HK-2 (cell line): Measurements from ENCODE around the gene CTNS.

Experiments used
- DNase-seq: peaks from one replicate; pipeline ENCODE4 v3.0.0-alpha.2; 2018; ENCODE audit not compliant: unreplicated experiment

Gene CTNS

GRCh38 chr17:3658784-3659449, 22.4 kb downstream of the CTNS start:
- no peak for DNase-seq

- DNase-seq = peak; percentile 80
Observed at GRCh38 chr17:3659541-3660111, 23.1 kb downstream of the CTNS start.

- DNase-seq = no peak
Observed at GRCh38 chr17:3660311-3660891, 23.8 kb downstream of the CTNS start.

DNA sequence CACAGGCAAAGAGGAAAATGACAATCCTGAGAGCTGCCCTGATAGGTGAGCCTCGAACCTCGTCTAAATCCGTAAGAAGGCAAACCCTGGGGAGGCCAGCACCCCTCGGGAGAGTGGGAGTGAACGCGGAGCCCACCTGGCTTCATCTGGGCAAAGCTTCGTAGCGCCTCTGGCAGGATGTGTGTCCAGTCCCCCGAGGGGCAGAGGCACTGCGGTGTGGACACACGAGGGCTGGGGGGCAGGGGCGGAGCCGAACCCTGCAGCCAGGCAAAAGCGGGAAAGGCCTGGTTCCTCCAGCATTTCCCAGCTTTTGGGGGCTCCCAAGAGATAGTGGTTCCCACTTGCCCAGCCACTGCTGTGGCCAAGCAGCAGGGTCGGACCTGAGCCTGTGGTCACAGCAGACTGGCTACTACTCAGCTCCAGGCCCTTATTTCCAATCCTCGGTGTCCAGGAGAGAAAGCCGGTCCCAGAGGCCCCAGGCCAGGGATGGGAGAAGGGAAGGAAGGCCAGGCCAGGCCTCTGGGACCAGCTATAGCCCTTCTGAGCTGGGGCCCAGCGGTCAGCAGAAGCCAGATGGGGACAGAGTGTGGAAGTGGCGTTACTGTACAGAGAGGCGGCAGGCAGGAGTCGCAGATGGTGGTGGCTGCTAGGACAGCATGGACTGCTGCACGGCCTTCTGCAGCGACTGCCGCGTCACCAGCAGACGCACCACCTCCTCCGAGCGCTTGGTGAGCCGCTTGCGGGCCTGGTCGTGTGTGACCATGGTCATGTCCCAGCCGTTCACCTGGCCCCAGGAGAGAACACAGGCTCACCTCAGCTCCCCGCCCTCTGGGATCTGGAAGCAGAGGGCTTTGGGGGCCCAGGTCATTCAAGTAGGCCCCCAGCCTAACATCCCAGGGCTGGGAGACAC, 26.8 kb downstream of the CTNS start:
- DNase-seq = no peak

- DNase-seq = no peak
Observed at GRCh38 chr17:3665834-3666233, 29.3 kb downstream of the CTNS start.

GRCh38 chr17:3666516-3666915, 30.0 kb downstream of the CTNS start:
- DNase-seq = no peak

GRCh38 chr17:3667366-3668278, 31.1 kb downstream of the CTNS start:
- DNase-seq = peak; percentile 93

- peak; percentile 99 for DNase-seq
Observed at GRCh38 chr17:3668279-3669084, 31.9 kb downstream of the CTNS start, which contains the start of the genes EMC6 and TAX1BP3. TSS of gene EMC6 (plus strand) at chr17:3668812. CDS start at chr17:3669147, 335 bp downstream. TSS of gene TAX1BP3 (minus strand) at chr17:3668578. CDS start at chr17:3668526, 52 bp downstream.

DNA sequence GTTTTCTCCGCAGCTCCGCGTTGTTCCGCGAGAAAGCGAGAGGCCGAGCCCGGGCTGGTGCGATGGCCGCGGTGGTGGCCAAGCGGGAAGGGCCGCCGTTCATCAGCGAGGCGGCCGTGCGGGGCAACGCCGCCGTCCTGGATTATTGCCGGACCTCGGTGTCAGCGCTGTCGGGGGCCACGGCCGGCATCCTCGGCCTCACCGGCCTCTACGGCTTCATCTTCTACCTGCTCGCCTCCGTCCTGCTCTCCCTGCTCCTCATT, 32.5 kb downstream of the CTNS start:
- DNase-seq = no peak

DNA sequence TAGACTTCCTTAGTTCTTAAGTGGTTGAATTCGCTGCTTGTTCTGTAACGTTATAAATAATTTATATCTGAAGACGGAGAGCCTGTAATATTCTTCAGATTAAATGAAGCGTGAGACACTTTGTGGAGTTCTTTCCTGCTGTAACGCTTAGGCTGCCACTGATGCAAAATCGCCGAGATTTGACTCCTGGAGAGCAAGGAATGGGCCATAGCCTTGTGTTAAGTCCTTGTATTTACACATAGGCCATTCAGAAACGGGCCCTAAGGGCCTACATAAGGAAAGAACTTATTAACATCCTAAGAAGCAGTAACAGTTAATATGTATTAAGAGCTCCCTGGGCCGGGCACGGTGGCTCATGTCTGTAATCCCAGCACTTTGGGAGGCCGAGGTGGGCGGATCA, 33.0 kb downstream of the CTNS start:
- DNase-seq = no peak

DNA sequence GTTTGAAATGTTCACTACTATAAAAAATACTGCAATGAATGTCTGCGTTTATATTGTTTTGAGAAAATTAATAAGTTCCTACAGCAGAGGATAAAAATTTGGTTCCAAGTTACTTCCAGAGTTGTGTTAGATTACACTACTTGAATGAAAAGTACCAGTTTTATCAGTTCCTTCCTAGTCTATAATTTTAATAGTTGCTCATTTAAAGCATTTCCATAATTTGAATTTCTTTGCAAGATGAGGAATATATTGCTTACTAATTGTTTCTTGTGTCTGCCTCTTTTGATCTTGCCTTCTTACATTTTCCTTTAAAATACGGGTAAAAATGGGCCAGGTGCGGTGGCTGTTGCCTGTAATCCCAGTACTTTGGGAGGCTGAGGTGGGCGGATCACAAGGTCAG, 36.0 kb downstream of the CTNS start:
- no peak for DNase-seq

DNA sequence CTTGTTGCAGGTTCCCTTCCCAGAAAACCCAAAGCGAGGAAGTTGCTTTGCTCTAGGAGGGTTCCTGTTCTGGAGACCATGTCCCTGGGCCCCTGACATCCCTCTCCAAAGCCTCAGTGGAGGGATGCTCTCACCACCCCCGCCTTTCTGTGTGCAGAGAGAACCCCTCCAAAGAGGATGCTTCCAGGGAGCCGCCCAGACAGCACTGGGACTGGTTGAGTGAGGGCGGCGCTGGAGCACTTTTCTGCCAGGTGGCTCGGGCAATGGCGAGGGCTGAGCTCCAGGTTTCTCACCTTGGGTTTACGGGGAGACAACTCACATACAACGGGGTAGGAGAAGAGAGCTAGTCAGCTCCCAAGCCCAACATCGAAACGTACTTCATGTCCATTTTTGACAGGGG, 39.3 kb downstream of the CTNS start:
- DNase-seq = no peak

DNA sequence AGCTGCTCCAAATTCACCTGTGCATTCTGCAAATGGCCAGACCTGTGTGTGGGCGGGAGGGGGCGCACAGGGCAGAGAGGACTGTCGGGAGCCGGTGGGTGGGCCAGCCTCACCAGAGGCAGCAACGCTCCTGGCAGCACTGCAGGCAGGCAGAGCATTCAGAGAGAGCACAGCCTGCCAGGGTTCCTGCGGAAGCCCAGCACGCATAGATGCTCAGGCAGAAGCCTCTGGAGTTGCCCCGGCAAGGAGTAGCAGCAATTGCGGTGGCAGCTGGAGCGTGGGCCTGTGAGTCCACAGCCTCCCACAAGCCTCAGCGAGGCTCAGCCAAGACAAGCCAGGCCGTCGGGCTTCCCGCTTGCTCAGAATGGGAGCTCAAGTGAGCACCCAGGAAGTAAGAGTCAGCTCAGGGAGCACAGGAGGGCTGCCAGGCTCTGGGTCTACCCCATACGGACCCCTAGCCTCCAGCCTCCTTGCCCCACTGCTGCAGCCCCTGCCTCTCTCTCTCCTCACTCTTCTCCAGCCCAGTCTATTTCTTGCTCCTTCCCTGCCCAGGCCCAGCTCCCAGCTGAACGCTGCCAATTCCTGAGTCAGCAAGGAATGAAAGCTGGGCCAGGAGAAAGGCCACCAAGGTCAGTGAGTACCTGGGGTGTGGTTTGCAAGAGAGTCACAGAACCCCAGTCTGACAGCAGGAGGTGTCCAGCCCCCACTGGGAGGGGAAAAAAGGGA, 41.7 kb downstream of the CTNS start:
- DNase-seq = no peak

GRCh38 chr17:3678821-3679530, 42.4 kb downstream of the CTNS start:
- DNase-seq = no peak

GRCh38 chr17:3679531-3680126, 43.1 kb downstream of the CTNS start:
- DNase-seq = no peak

GRCh38 chr17:3681057-3681456, 44.5 kb downstream of the CTNS start:
- no peak for DNase-seq

DNA sequence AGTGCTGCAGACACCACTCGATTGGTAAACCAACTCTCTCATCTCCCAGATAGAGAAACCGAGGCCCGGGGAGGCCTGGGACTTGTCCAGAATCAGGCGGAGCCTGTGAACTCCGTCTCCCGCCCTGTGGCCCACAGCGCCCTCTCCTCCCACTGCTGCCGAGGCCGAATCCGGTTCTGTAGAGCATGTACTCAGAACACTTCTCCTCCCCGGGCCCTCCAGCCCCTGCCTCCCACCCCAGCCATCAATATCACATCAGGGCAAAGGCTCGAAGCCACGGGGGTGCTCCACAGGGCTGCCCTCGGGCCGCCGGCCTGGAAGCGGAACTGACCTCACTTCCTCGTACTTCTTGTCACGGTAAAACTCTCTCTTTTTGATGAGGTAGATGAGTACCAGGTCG, 45.0 kb downstream of the CTNS start:
- DNase-seq = no peak

- DNase-seq = no peak
Observed at GRCh38 chr17:3682033-3682432, 45.5 kb downstream of the CTNS start.

- DNase-seq = no peak
Observed at GRCh38 chr17:3683054-3683511, 46.5 kb downstream of the CTNS start.
